HepG2 (cell line): Measurements from ENCODE around the gene BAG3.

Experiments
- ATF1 ChIP-seq: IDR thresholded peaks from 2 replicates; pipeline ENCODE4 v1.6.1; 2016; ENCODE audit warnings: mild to moderate bottlenecking, control low read depth
- FOXA1 ChIP-seq, 2 experiments: fragments of 450-650 bp in 1 of 2; sonication (generic) in 1 of 2; formaldehyde crosslinking in 1 of 2; IDR thresholded peaks; 2 replicates each; pipeline versions ENCODE4 v1.4.0 to v1.6.1; 2016 to 2020; ENCODE audit warnings: missing genetic modification reagents in 1 of 2
- HHEX ChIP-seq: IDR thresholded peaks from 2 replicates; pipeline ENCODE4 v1.6.1; 2016; ENCODE audit warnings: control low read depth
- HNRNPK ChIP-seq: fragments of 200-400 bp; formaldehyde crosslinking; IDR thresholded peaks from 2 replicates; pipeline ENCODE4 v1.6.1; 2018; ENCODE audit warnings: low read length, low read depth, moderate library complexity, mild to moderate bottlenecking; ENCODE audit not compliant: poor library complexity, severe bottlenecking
- NFIC ChIP-seq: IDR thresholded peaks from 2 replicates; pipeline ENCODE4 v1.6.1; 2012; ENCODE audit warnings: mild to moderate bottlenecking, low read length, inconsistent platforms
- NR2C2 ChIP-seq: sonication (generic); formaldehyde crosslinking; IDR thresholded peaks from 2 replicates; pipeline ENCODE4 v1.4.0; 2020; ENCODE audit warnings: missing genetic modification reagents, mild to moderate bottlenecking, moderate library complexity, borderline replicate concordance
- STAG1 ChIP-seq: sonication (generic); formaldehyde crosslinking; IDR thresholded peaks from 2 replicates; pipeline ENCODE4 v1.4.0; 2020; ENCODE audit warnings: missing genetic modification reagents
- TCF7 ChIP-seq: sonication (generic); IDR thresholded peaks from 2 replicates; pipeline ENCODE4 v1.6.1; 2016; ENCODE audit warnings: antibody characterized with exemption, low read depth
- ZNF549 ChIP-seq: sonication (generic); formaldehyde crosslinking; IDR thresholded peaks from 2 replicates; pipeline ENCODE4 v1.5.0; 2020; ENCODE audit warnings: missing genetic modification reagents
- TF ChIP-seq, protein P1 (sequence below): sonication (generic); formaldehyde crosslinking; IDR thresholded peaks from 2 replicates; pipeline ENCODE4 v1.5.0; 2020; ENCODE audit warnings: mild to moderate bottlenecking, missing genetic modification reagents, moderate library complexity
- TF ChIP-seq, protein P2 (sequence below): sonication (generic); formaldehyde crosslinking; IDR thresholded peaks from 2 replicates; pipeline ENCODE4 v1.4.0; 2020; ENCODE audit warnings: low read depth, mild to moderate bottlenecking, missing genetic modification reagents

DNA sequence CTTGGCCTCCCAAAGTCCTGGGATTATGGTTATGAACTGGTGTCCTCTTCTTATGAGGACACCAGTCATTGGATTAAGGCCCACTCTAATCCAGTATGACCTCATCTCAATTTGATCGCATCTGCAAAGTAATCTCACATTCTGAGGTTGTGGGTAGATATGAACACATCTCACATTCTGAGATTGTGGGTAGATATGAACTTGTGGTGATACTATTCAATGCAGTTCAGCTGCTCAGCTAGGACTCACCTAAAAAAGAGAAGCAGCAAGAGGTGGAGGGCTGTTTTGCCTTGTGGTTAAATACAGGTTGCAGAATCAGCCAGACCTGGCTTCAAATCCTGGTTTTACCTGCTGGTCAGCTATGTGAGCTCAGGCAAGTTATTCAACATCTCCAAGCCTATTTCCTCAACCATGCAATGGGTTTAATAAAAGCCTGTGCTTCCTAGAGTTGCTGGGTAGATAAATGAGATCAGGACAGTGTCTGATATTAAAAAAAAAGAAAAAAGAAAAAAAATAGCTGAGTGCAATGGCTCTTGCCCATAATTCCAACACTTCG, 8.5 kb upstream of the BAG3 start:
- TF ChIP-seq ATF1 (CRISPR knock-in tag) (no peak), FOXA1 (IDR thresholded peaks at IDR 0.05) (no peak), FOXA1 (CRISPR knock-in tag; IDR thresholded peaks at IDR 0.05) (no peak), TCF7 (no peak), HHEX (CRISPR knock-in tag) (no peak), HNRNPK (no peak), NR2C2 (no peak), STAG1 (no peak), ZNF549 (CRISPR knock-in tag) (no peak), NFIC (no peak)
- TF ChIP-seq, protein P1, sequence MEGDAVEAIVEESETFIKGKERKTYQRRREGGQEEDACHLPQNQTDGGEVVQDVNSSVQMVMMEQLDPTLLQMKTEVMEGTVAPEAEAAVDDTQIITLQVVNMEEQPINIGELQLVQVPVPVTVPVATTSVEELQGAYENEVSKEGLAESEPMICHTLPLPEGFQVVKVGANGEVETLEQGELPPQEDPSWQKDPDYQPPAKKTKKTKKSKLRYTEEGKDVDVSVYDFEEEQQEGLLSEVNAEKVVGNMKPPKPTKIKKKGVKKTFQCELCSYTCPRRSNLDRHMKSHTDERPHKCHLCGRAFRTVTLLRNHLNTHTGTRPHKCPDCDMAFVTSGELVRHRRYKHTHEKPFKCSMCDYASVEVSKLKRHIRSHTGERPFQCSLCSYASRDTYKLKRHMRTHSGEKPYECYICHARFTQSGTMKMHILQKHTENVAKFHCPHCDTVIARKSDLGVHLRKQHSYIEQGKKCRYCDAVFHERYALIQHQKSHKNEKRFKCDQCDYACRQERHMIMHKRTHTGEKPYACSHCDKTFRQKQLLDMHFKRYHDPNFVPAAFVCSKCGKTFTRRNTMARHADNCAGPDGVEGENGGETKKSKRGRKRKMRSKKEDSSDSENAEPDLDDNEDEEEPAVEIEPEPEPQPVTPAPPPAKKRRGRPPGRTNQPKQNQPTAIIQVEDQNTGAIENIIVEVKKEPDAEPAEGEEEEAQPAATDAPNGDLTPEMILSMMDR, result no peak
- TF ChIP-seq, protein P2, sequence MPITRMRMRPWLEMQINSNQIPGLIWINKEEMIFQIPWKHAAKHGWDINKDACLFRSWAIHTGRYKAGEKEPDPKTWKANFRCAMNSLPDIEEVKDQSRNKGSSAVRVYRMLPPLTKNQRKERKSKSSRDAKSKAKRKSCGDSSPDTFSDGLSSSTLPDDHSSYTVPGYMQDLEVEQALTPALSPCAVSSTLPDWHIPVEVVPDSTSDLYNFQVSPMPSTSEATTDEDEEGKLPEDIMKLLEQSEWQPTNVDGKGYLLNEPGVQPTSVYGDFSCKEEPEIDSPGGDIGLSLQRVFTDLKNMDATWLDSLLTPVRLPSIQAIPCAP, result no peak
